ENCODE results near the gene CYP46A1.

DNA sequence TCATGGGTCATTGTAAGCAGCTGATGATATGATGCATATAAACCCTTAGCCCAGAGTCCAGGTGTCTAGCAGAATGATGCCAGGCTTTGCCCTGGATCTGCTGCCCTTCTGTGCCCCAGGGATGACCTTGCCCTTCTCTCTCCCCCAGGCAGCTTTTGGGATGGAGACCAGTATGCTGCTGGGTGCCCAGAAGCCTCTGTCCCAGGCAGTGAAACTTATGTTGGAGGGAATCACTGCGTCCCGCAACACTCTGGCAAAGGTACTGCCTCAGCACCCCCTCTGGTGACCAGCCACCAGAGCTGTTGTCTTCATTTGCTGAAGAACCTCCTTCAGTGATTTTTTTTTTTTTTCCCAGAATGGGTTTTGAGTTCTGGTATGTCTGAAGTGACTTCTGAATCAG lies 23.3 kb downstream of the CYP46A1 start:
- TF ChIP-seq, protein P1, sequence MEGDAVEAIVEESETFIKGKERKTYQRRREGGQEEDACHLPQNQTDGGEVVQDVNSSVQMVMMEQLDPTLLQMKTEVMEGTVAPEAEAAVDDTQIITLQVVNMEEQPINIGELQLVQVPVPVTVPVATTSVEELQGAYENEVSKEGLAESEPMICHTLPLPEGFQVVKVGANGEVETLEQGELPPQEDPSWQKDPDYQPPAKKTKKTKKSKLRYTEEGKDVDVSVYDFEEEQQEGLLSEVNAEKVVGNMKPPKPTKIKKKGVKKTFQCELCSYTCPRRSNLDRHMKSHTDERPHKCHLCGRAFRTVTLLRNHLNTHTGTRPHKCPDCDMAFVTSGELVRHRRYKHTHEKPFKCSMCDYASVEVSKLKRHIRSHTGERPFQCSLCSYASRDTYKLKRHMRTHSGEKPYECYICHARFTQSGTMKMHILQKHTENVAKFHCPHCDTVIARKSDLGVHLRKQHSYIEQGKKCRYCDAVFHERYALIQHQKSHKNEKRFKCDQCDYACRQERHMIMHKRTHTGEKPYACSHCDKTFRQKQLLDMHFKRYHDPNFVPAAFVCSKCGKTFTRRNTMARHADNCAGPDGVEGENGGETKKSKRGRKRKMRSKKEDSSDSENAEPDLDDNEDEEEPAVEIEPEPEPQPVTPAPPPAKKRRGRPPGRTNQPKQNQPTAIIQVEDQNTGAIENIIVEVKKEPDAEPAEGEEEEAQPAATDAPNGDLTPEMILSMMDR (IDR thresholded peaks at IDR 0.05), result no peak
- no peak for TF ChIP-seq TCF7L2 (IDR thresholded peaks at IDR 0.05; ENCODE audit: low read depth, low read length)
- TF ChIP-seq POLR2AphosphoS5 (IDR thresholded peaks at IDR 0.05; ENCODE audit: low read depth, low read length), result no peak
- TF ChIP-seq, protein P2, sequence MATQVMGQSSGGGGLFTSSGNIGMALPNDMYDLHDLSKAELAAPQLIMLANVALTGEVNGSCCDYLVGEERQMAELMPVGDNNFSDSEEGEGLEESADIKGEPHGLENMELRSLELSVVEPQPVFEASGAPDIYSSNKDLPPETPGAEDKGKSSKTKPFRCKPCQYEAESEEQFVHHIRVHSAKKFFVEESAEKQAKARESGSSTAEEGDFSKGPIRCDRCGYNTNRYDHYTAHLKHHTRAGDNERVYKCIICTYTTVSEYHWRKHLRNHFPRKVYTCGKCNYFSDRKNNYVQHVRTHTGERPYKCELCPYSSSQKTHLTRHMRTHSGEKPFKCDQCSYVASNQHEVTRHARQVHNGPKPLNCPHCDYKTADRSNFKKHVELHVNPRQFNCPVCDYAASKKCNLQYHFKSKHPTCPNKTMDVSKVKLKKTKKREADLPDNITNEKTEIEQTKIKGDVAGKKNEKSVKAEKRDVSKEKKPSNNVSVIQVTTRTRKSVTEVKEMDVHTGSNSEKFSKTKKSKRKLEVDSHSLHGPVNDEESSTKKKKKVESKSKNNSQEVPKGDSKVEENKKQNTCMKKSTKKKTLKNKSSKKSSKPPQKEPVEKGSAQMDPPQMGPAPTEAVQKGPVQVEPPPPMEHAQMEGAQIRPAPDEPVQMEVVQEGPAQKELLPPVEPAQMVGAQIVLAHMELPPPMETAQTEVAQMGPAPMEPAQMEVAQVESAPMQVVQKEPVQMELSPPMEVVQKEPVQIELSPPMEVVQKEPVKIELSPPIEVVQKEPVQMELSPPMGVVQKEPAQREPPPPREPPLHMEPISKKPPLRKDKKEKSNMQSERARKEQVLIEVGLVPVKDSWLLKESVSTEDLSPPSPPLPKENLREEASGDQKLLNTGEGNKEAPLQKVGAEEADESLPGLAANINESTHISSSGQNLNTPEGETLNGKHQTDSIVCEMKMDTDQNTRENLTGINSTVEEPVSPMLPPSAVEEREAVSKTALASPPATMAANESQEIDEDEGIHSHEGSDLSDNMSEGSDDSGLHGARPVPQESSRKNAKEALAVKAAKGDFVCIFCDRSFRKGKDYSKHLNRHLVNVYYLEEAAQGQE (IDR thresholded peaks at IDR 0.05; ENCODE audit: insufficient read depth in 1 of 2, low read depth in 2 of 2, low read length in 1 of 2), result no peak

Measured in Panc1 (cell line).